ENCODE measurements around the gene FOXL3.

GRCh38 chr7:240887-241421, 49.0 kb upstream of the FOXL3 start:
- TF ChIP-seq CTCF (IDR thresholded peaks at IDR 0.05), result no peak
- no peak for TF ChIP-seq POLR2A (IDR thresholded peaks at IDR 0.05)

Measured in breast epithelium (tissue), 3 donors.